AG09319 (cell line): Measurements from ENCODE around the gene MAN1A2.
"Not testable (repeated sequence)": the region's sequence is repeated elsewhere in the genome, so short reads cannot be mapped to it uniquely, and the experiment has no call there.

Experiments used
- DNase-seq: peaks from one replicate; pipeline ENCODE4 v3.0.0-alpha.2; 2010; ENCODE audit warnings: low read depth; ENCODE audit errors: extremely low read depth
- TF ChIP-seq, protein P1 (sequence below): IDR thresholded peaks from 2 replicates; pipeline ENCODE4 v1.5.1; 2011; ENCODE audit warnings: low read depth, mild to moderate bottlenecking, inconsistent platforms, low read length, moderate library complexity

MAN1A2 gene

DNA sequence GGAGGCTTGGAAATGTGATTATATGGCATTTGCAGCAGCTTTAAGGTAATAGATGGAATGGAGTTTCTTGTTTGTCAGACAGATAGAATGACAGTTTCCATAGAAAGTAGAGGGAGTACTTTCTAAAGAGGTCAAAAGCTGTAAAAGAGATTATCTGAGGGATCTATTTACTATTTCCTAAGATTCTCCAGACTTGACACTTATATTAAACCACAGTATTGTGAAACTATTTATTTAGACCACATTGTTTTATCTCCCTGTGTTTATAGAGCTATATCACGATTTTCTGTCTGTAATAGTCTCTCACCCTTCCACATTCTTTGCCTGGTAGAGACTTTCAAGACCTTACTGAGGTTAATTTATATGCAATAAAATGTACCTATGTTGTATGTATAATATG, 66.7 kb downstream of the MAN1A2 start:
- TF ChIP-seq, protein P1, sequence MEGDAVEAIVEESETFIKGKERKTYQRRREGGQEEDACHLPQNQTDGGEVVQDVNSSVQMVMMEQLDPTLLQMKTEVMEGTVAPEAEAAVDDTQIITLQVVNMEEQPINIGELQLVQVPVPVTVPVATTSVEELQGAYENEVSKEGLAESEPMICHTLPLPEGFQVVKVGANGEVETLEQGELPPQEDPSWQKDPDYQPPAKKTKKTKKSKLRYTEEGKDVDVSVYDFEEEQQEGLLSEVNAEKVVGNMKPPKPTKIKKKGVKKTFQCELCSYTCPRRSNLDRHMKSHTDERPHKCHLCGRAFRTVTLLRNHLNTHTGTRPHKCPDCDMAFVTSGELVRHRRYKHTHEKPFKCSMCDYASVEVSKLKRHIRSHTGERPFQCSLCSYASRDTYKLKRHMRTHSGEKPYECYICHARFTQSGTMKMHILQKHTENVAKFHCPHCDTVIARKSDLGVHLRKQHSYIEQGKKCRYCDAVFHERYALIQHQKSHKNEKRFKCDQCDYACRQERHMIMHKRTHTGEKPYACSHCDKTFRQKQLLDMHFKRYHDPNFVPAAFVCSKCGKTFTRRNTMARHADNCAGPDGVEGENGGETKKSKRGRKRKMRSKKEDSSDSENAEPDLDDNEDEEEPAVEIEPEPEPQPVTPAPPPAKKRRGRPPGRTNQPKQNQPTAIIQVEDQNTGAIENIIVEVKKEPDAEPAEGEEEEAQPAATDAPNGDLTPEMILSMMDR: no peak
- DNase-seq: no peak

DNA sequence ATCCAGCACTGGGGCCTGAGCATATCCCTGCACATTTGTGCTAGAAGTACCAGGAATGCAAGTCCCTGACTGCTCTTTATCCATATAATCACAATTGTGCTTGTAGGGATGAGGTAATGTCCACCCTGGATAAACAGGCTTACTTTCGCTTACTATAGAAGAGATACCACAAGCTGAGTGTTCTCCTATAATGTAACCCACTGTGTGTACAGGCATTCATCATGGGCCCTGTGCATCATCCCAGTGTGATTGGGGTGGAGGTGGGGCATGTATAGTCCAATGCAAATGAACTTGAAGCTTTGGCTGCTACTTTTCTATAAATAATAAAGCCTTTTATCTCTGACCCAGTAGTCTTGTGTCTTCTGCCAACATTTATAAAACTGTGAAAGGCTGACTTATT, 69.3 kb downstream of the MAN1A2 start:
- TF ChIP-seq, protein P1: no peak
- DNase-seq: no peak

DNA sequence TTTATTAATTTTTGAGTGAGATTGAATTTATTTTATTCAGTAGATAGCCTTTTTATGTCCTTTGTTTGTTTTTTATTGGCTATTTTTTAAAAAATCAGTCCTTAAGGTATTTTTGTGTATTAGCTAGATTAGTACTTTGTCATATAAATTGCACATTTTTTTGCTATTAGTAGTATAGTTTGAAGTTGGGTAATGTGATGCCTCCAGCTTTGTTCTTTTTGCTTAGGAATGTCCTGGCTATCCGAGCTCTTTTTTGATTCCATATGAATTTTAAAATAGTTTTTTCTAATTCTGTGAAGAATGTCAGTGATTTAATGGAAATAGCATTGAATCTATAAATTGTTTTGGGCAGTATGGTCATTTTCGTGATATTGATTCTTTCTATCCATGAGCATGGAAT, 80.4 kb downstream of the MAN1A2 start:
- DNase-seq: no peak
- TF ChIP-seq, protein P1: no peak

DNA sequence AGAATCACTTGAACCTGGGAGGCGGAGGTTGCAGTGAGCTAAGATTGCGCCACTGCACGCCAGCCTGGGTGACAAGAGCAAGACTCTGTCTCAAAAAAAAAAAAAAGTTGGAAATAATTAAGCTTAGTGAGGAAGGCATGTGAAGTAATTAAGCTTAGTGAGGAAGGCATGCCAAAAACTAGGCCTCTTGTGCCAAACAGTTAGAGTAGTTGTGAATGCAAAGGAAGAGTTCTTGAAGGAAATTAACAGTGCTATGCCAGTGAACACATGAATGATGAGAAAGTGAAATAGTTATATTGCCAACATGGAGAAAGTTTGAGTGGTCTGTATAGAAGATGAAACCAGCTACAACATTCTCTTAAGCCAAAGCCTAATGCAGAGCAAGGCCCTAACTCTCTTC, 85.0 kb downstream of the MAN1A2 start:
- DNase-seq: no peak
- TF ChIP-seq, protein P1: no peak

DNA sequence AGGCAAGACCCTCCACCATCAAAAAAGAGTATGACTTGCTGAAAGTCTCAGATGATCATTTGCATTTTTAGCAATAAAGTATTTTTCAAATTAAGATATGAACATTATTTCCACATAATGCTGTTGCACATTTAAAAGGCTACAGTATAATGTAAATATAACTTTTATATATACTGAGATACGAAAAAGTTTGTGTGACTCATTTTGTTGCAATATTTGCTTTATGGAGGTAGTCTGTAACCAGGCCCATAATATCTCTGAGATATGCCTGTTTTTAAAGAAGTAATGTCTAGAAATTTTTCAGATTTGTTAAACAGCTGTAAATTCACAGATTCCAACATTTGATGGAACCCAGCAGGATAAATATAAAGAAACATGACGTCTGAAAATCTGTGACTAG, 86.7 kb downstream of the MAN1A2 start:
- TF ChIP-seq, protein P1: no peak
- no peak for DNase-seq

DNA sequence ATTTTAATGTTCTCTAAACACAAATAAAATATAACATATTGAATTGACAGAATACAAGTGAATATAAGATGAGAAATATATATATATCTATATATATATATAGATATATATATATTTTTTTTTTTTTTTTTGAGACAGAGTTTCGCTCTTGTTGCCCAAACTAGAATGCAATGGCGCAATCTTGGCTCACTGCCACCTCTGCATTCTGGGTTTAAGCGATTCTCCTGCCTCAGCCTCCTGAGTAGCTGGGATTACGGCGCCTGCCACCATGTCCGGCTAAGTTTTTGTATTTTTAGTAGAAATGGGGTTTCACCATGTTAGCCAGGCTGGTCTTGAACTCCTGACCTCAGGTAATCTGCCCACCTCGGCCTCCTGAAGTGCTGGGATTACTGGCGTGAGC, 91.2 kb downstream of the MAN1A2 start:
- not testable (repeated sequence) for DNase-seq

DNA sequence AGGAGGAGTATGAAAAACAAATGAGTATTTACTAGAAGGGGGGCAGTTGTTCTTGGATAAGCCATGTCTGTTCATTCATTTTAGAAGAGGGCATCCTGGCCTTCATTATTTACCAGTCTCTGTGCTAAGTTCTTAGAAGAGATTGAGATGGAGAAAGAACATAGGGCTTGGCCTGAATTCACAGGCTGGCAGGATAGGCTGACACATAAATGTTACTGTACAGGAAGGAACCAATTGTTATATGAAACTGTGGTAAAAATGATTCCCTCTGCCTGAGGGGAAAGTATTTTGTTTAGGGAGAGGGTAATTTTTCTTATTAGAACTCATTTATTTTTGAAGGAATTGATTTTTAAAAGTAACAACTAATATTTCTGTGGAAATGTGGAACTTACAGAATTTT, 99.5 kb downstream of the MAN1A2 start:
- DNase-seq: no peak
- TF ChIP-seq, protein P1: no peak

DNA sequence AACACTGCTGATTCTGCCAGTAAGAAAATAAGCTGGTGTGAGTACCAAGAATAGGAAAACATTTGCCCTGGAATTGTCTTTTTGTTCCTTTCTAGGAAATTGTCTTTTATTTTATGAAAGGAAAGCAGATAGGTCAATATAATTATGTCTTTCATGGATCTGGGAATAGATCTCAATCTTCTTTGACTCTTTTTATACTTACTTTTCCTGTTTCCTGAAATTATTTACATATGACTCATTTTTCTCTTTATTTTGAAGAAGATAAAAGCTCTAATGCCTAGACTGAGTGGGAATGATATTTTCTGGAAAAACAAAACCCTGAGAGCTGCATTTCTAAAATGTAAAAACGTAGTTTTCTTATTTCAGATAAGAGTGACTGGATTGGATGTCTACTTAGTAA, 100.1 kb downstream of the MAN1A2 start:
- TF ChIP-seq, protein P1: no peak
- no peak for DNase-seq
